ENCODE data around the gene NUDT5. TPM values are rescaled to one million over a fixed set of nuclear protein-coding genes. Genes with fewer than 3 reads are reported as not detected.

The NUDT5 gene
- total RNA-seq, 2 experiments from 2014 or later: 55.7 to 105 TPM

- H2AFZ ChIP-seq (ENCODE audit: low read length): no peak overlapping the region
- peaks cover 10% of the 10 kb centered on the region; the same call in 1 of the 2 replicates for H3K79me2 ChIP-seq (ENCODE audit: insufficient read depth, low read depth, low read length)
- no peak for TF ChIP-seq EZH2phosphoT487 (IDR thresholded peaks at IDR 0.05; ENCODE audit: borderline replicate concordance, low read depth, low read length)
- TF ChIP-seq CTCF (conservative IDR thresholded peaks at IDR 0.05; ENCODE audit: low read length): no peak
- H3K27ac ChIP-seq (ENCODE audit: low read depth, low read length, poor library complexity, severe bottlenecking): no peak overlapping the region
- H3K9me3 ChIP-seq (ENCODE audit: low read length): no peaks in the 10 kb centered on the region
- BruUV-seq (replicated peaks): no TSS peak
- no peaks in the 10 kb centered on the region for H3K9me2 ChIP-seq (ENCODE audit: insufficient read depth, low read length)
- H4K20me1 ChIP-seq (ENCODE audit: insufficient read depth, low read length): peaks cover 13% of the 10 kb centered on the region
- intact Hi-C loops (cut with micrococcal nuclease; ENCODE audit: unreplicated experiment): no loop called here
- H3K36me3 ChIP-seq (ENCODE audit: insufficient read depth, low read length): peaks cover 89% of the 10 kb centered on the region
- CTCF ChIA-PET (ENCODE audit: unreplicated experiment): no interaction called here
- peak overlapping the region; percentile 47; the same call in 1 of the 2 replicates for H3K4me2 ChIP-seq (ENCODE audit: low read length)
- DNase-seq (ENCODE audit: low spot score): no peak
- POLR2A ChIA-PET: no interaction called here
- no peak overlapping the region for H3K4me3 ChIP-seq (ENCODE audit: low read depth, low read length, poor library complexity, severe bottlenecking)
- peaks cover 31% of the 10 kb centered on the region for H3K4me1 ChIP-seq (ENCODE audit: insufficient read depth, low read length, poor library complexity, severe bottlenecking)
These were observed 46.3 kb upstream of the NUDT5 start for GRCh38 chr10:12241810-12242529.

DNA sequence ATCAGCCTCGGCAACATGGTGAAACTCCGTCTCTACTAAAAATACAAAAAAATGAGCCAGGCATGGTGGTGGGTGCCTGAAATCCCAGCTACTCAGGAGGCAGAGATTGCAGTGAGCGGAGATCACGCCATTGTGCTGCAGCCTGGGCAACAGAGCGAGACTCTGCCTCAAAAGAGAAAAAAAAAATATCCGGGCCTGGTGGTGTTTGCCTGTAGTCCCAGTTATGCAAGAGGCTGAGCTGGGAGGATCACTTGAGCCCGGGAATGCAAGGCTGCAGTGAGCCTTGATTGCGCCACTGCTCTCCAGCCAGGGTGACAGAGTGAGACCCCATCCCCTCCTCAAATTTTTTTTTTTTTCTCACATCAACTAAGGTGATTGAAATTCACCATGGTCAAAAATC, 43.1 kb upstream of the NUDT5 start:
- no peaks in the 10 kb centered on the region for H3K9me3 ChIP-seq (ENCODE audit: low read length)
- H3K4me2 ChIP-seq (ENCODE audit: low read length): no peak overlapping the region
- CTCF ChIA-PET (ENCODE audit: unreplicated experiment): no interaction called here
- BruUV-seq (replicated peaks): no TSS peak
- H3K4me3 ChIP-seq (ENCODE audit: low read depth, low read length, poor library complexity, severe bottlenecking): no peak overlapping the region
- H2AFZ ChIP-seq (ENCODE audit: low read length): no peak overlapping the region
- H4K20me1 ChIP-seq (ENCODE audit: insufficient read depth, low read length): 0 out of 2 replicates have a peak, but pooled peaks cover 7% of the 10 kb centered on the region
- no peak overlapping the region for H3K27ac ChIP-seq (ENCODE audit: low read depth, low read length, poor library complexity, severe bottlenecking)
- POLR2A ChIA-PET: interaction anchor here (0.6 to 0.9 kb wide), 2 partner anchors 11 to 104 kb away, joined by 5 read pairs; no protein-coding TSS in a partner anchor
- peaks cover 88% of the 10 kb centered on the region for H3K36me3 ChIP-seq (ENCODE audit: insufficient read depth, low read length)
- TF ChIP-seq EZH2phosphoT487 (IDR thresholded peaks at IDR 0.05; ENCODE audit: borderline replicate concordance, low read depth, low read length) (no peak), CTCF (conservative IDR thresholded peaks at IDR 0.05; ENCODE audit: low read length) (no peak)
- H3K4me1 ChIP-seq (ENCODE audit: insufficient read depth, low read length, poor library complexity, severe bottlenecking): peaks cover 22% of the 10 kb centered on the region
- intact Hi-C loops (cut with micrococcal nuclease; ENCODE audit: unreplicated experiment): no loop called here
- no peak for DNase-seq (ENCODE audit: low spot score)
- no peaks in the 10 kb centered on the region for H3K9me2 ChIP-seq (ENCODE audit: insufficient read depth, low read length)
- H3K79me2 ChIP-seq (ENCODE audit: insufficient read depth, low read depth, low read length): peaks cover 13% of the 10 kb centered on the region; the same call in 1 of the 2 replicates

Data from OCI-LY7 (cell line).